WTC11 (cell line): ENCODE measurements around the gene SELENON. TPM values are rescaled to one million over a fixed set of nuclear protein-coding genes. Genes with fewer than 3 reads are reported as not detected.

Source experiments
- ATAC-seq: fragments of 200-7000 bp; cut with Tn5 transposase; 2 replicates; pipeline ENCODE4 v1.10.0; 2021; ENCODE audit warnings: mild to moderate bottlenecking, moderate library complexity
- CTCF ChIA-PET: fragments of 300-600 bp; sonication (Branson Sonifier 250); formaldehyde crosslinking; loops from one replicate; lab custom pipeline; 2021; ENCODE audit warnings: antibody characterized with exemption; lab: Charles Lee
- POLR2A ChIA-PET: fragments of 350-600 bp; sonication (Branson Sonifier 250); formaldehyde crosslinking; loops from one replicate; lab custom pipeline; 2021; ENCODE audit warnings: antibody characterized with exemption; lab: Charles Lee
- DNase-seq: peaks from one replicate; pipeline ENCODE4 v3.0.0; 2021; ENCODE audit warnings: low spot score
- H3K27ac Mint-ChIP-seq: 2 replicates; pipeline ENCODE4 v1.8.0; 2021; ENCODE audit warnings: mixed read lengths
- H3K27me3 Mint-ChIP-seq: 2 replicates; pipeline ENCODE4 v1.8.0; 2021; ENCODE audit warnings: low read depth, mild to moderate bottlenecking, moderate library complexity, mixed read lengths
- H3K36me3 Mint-ChIP-seq: 2 replicates; pipeline ENCODE4 v1.8.0; 2021; ENCODE audit warnings: mixed read lengths
- H3K4me1 Mint-ChIP-seq: 2 replicates; pipeline ENCODE4 v1.8.0; 2022; ENCODE audit warnings: mixed read lengths
- H3K4me3 Mint-ChIP-seq: 2 replicates; pipeline ENCODE4 v1.8.0; 2021; ENCODE audit warnings: mild to moderate bottlenecking, moderate library complexity, mixed read lengths
- H3K9me3 Mint-ChIP-seq: 2 replicates; pipeline ENCODE4 v1.8.0; 2021; ENCODE audit warnings: mixed read lengths
- AR ChIP-seq: fragments of 250-450 bp; sonication (Bioruptor Pico); IDR thresholded peaks from 2 replicates; pipeline ENCODE4 v1.9.0; 2021; ENCODE audit warnings: mild to moderate bottlenecking
- ATF1 ChIP-seq: sonication (generic); formaldehyde crosslinking; IDR thresholded peaks from 2 replicates; pipeline ENCODE4 v1.8.1; 2023; ENCODE audit warnings: mild to moderate bottlenecking, moderate library complexity, missing genetic modification reagents
- ATF2 ChIP-seq: sonication (generic); formaldehyde crosslinking; IDR thresholded peaks from 2 replicates; pipeline ENCODE4 v1.8.1; 2022; ENCODE audit warnings: low read depth, missing genetic modification reagents, borderline replicate concordance
- ATF6 ChIP-seq: sonication (generic); formaldehyde crosslinking; IDR thresholded peaks from 2 replicates; pipeline ENCODE4 v1.8.1; 2023; ENCODE audit warnings: mild to moderate bottlenecking, missing genetic modification reagents
- CREB1 ChIP-seq: sonication (generic); formaldehyde crosslinking; IDR thresholded peaks from 2 replicates; pipeline ENCODE4 v1.8.0; 2023; ENCODE audit warnings: mild to moderate bottlenecking, missing genetic modification reagents
- CREM ChIP-seq: sonication (generic); formaldehyde crosslinking; IDR thresholded peaks from 2 replicates; pipeline ENCODE4 v1.8.1; 2022; ENCODE audit warnings: mild to moderate bottlenecking, missing genetic modification reagents, moderate library complexity
- ERG ChIP-seq: fragments of 250-450 bp; sonication (Bioruptor Pico); IDR thresholded peaks from 2 replicates; pipeline ENCODE4 v1.8.0; 2021; ENCODE audit warnings: mild to moderate bottlenecking
- MAX ChIP-seq: sonication (generic); formaldehyde crosslinking; IDR thresholded peaks from 2 replicates; pipeline ENCODE4 v1.8.0; 2022; ENCODE audit warnings: mild to moderate bottlenecking, missing genetic modification reagents
- MLX ChIP-seq: sonication (generic); formaldehyde crosslinking; IDR thresholded peaks from 2 replicates; pipeline ENCODE4 v1.8.1; 2023; ENCODE audit warnings: mild to moderate bottlenecking, missing genetic modification reagents, moderate library complexity
- NR1H2 ChIP-seq: sonication (generic); formaldehyde crosslinking; IDR thresholded peaks from 2 replicates; pipeline ENCODE4 v1.9.0; 2021; ENCODE audit warnings: mild to moderate bottlenecking, moderate library complexity, missing genetic modification reagents
- NR2C2 ChIP-seq: sonication (generic); formaldehyde crosslinking; IDR thresholded peaks from 2 replicates; pipeline ENCODE4 v1.8.0; 2022; ENCODE audit warnings: mild to moderate bottlenecking, missing genetic modification reagents
- PREB ChIP-seq: sonication (generic); formaldehyde crosslinking; IDR thresholded peaks from 2 replicates; pipeline ENCODE4 v1.8.1; 2022; ENCODE audit warnings: mild to moderate bottlenecking, missing genetic modification reagents, moderate library complexity, borderline replicate concordance
- RORB ChIP-seq: fragments of 250-450 bp; sonication (Bioruptor Pico); IDR thresholded peaks from 2 replicates; pipeline ENCODE4 v1.9.0; 2021; ENCODE audit warnings: mild to moderate bottlenecking
- SMAD4 ChIP-seq: sonication (generic); formaldehyde crosslinking; IDR thresholded peaks from 2 replicates; pipeline ENCODE4 v1.8.0; 2022; ENCODE audit warnings: mild to moderate bottlenecking, missing genetic modification reagents
- TEAD1 ChIP-seq: sonication (generic); formaldehyde crosslinking; IDR thresholded peaks from 2 replicates; pipeline ENCODE4 v1.8.0; 2022; ENCODE audit warnings: mild to moderate bottlenecking, missing genetic modification reagents
- TEAD4 ChIP-seq: sonication (generic); formaldehyde crosslinking; IDR thresholded peaks from 2 replicates; pipeline ENCODE4 v1.8.0; 2022; ENCODE audit warnings: mild to moderate bottlenecking, missing genetic modification reagents
- ZNF138 ChIP-seq: sonication (generic); formaldehyde crosslinking; conservative IDR thresholded peaks from 2 replicates; pipeline ENCODE4 v1.8.1; 2022; ENCODE audit warnings: mild to moderate bottlenecking, moderate library complexity, missing genetic modification reagents
- ZNF219 ChIP-seq: sonication (generic); formaldehyde crosslinking; IDR thresholded peaks from 2 replicates; pipeline ENCODE4 v1.8.0; 2023; ENCODE audit warnings: missing genetic modification reagents, mild to moderate bottlenecking, borderline replicate concordance
- ZNF263 ChIP-seq: sonication (generic); formaldehyde crosslinking; IDR thresholded peaks from 2 replicates; pipeline ENCODE4 v1.8.1; 2022; ENCODE audit warnings: low read depth, mild to moderate bottlenecking, moderate library complexity, missing genetic modification reagents
- ZNF317 ChIP-seq: sonication (generic); formaldehyde crosslinking; IDR thresholded peaks from 2 replicates; pipeline ENCODE4 v1.8.1; 2023; ENCODE audit warnings: low read depth, mild to moderate bottlenecking, moderate library complexity, missing genetic modification reagents, borderline replicate concordance
- ZNF512 ChIP-seq: sonication (generic); formaldehyde crosslinking; IDR thresholded peaks from 2 replicates; pipeline ENCODE4 v1.8.1; 2022; ENCODE audit warnings: missing genetic modification reagents, borderline replicate concordance
- total RNA-seq: library from RNA; stranded (reverse); gene quantifications from 3 replicates; pipeline ENCODE4 v1.2.3, GENCODE V29; 2021

The SELENON gene
- total RNA-seq, 1 experiment from 2014 or later, result 80.2 TPM

GRCh38 chr1:25829046-25829445 lies 29.1 kb downstream of the SELENON start (continued):
- no peak for TF ChIP-seq ZNF512 (CRISPR knock-in tag)
- TF ChIP-seq ZNF138, result no peak
- TF ChIP-seq AR (CRISPR knock-in tag), result no peak
- TF ChIP-seq CREM (CRISPR knock-in tag), result no peak
- no peak for TF ChIP-seq ERG (CRISPR knock-in tag)

GRCh38 chr1:25831569-25832196 lies 31.7 kb downstream of the SELENON start:
- POLR2A ChIA-PET, result no interaction called here
- Mint-ChIP-seq H3K4me3 (no peak overlapping the region), H3K9me3 (no peaks in the 10 kb centered on the region), H3K27me3 (no peaks in the 10 kb centered on the region), H3K27ac (peak overlapping the region; percentile 68; the same call in 1 of the 2 replicates), H3K4me1 (no peaks in the 10 kb centered on the region), H3K36me3 (peaks cover 75% of the 10 kb centered on the region)
- CTCF ChIA-PET, result interaction anchor here (1.0 to 1.2 kb wide), 2 partner anchors 12 to 205 kb away, joined by 3 to 4 read pairs; partner anchors contain the start of gene MTFR1L
- DNase-seq (no peak), ATAC-seq (no peak)
- TF ChIP-seq NR2C2 (CRISPR knock-in tag), result no peak
- no peak for TF ChIP-seq ATF2 (CRISPR knock-in tag)
- TF ChIP-seq MAX (CRISPR knock-in tag), result no peak
- no peak for TF ChIP-seq TEAD1 (CRISPR knock-in tag)
- TF ChIP-seq AR (CRISPR knock-in tag), result no peak
- TF ChIP-seq MLX (CRISPR knock-in tag), result no peak
- TF ChIP-seq ZNF317 (CRISPR knock-in tag), result no peak
- no peak for TF ChIP-seq RORB (CRISPR knock-in tag)
- TF ChIP-seq SMAD4 (CRISPR knock-in tag), result no peak
- no peak for TF ChIP-seq NR1H2 (CRISPR knock-in tag)
- no peak for TF ChIP-seq ZNF219 (CRISPR knock-in tag)
- no peak for TF ChIP-seq ATF1
- no peak for TF ChIP-seq CREM (CRISPR knock-in tag)
- TF ChIP-seq TEAD4 (CRISPR knock-in tag), result no peak
- TF ChIP-seq PREB (CRISPR knock-in tag), result no peak
- no peak for TF ChIP-seq ZNF263 (CRISPR knock-in tag)
- no peak for TF ChIP-seq ATF6 (CRISPR knock-in tag)
- no peak for TF ChIP-seq CREB1 (CRISPR knock-in tag)
